Stomach (tissue), 9 donors: ENCODE data around the gene RCN1. TPM values are rescaled to one million over a fixed set of nuclear protein-coding genes. Genes with fewer than 3 reads are reported as not detected.

Experiments
- DNase-seq, 2 donors: peaks; one replicate each; pipeline versions ENCODE4 v3.0.0 to v3.0.0-alpha.2; 2013 to 2019
- H3K27ac ChIP-seq, 5 donors: fragments of 200-600 bp in 4 of 5; sonication (generic) in 4 of 5; one replicate each; pipeline ENCODE4 v1.5.1; 2013 to 2019; ENCODE audit warnings: mild to moderate bottlenecking in 1 of 5, moderate library complexity in 1 of 5
- H3K27me3 ChIP-seq, 3 donors: fragments of 200-600 bp; sonication (generic); one replicate each; pipeline ENCODE4 v1.5.1; 2017 to 2019; ENCODE audit warnings: mixed run types in 1 of 3
- H3K36me3 ChIP-seq, 4 donors: fragments of 200-600 bp; sonication (generic); 1 replicate in 3 of 4; 2 replicates in 1 of 4; pipeline ENCODE4 v1.5.1; 2016 to 2019
- H3K4me1 ChIP-seq, 4 donors: fragments of 200-600 bp; sonication (generic); one replicate each; pipeline ENCODE4 v1.5.1; 2016 to 2019
- H3K4me3 ChIP-seq, 4 donors: fragments of 200-600 bp; sonication (generic) in 3 of 4; one replicate each; pipeline ENCODE4 v1.5.1; 2016 to 2019; ENCODE audit warnings: mild to moderate bottlenecking in 1 of 4
- H3K9me3 ChIP-seq, 4 donors: fragments of 200-600 bp; sonication (generic); one replicate each; pipeline ENCODE4 v1.5.1; 2016 to 2019
- CTCF ChIP-seq, 7 experiments: fragments of 450-650 bp in 4 of 7; fragments of 200-600 bp in 3 of 7; sonication (generic) in 3 of 7; IDR thresholded peaks; one replicate each; pipeline ENCODE4 v1.5.1; 2016 to 2019; ENCODE audit warnings: antibody characterized with exemption in 7 of 7, control low read depth in 2 of 7, mild to moderate bottlenecking in 1 of 7
- EP300 ChIP-seq: sonication (generic); formaldehyde crosslinking; IDR thresholded peaks from one replicate; pipeline ENCODE4 v1.6.1; 2017; ENCODE audit warnings: antibody characterized with exemption
- POLR2A ChIP-seq, 4 donors: fragments of 450-650 bp; IDR thresholded peaks; one replicate each; pipeline ENCODE4 v1.6.1; 2016; ENCODE audit warnings: antibody characterized with exemption in 4 of 4, control low read depth in 2 of 4, mild to moderate bottlenecking in 1 of 4, moderate library complexity in 1 of 4
- POLR2AphosphoS5 ChIP-seq, 3 donors: sonication (generic); formaldehyde crosslinking; IDR thresholded peaks; one replicate each; pipeline ENCODE4 v1.6.1; 2016; ENCODE audit warnings: antibody characterized with exemption in 3 of 3
- WGBS, 5 donors: extraction: QIAGEN DNeasy Blood & Tissue Kit in 3 of 5; methylation state at CpG; one replicate each; pipeline versions ENCODE4 v1.1.5 to v1.1.7; 2013 to 2018; 5-methylcytosine and 5-hydroxymethylcytosine counted together
- intact Hi-C: fragments of 100-400 bp; cut with DNase I; formaldehyde crosslinking; loops from one replicate; pipeline ENCODE4 v1.15.1; 2023; ENCODE audit warnings: low total_unique reads
- polyA plus RNA-seq, 3 donors: library from polyadenylated mRNA; stranded (reverse); fragments of 200-250 nt; gene quantifications; one replicate each; pipeline ENCODE4 v1.2.3, GENCODE V29; 2013
- total RNA-seq, 5 donors: library from RNA; depleted of rRNA; stranded (reverse); fragments of >200 nt; gene quantifications; one replicate each; pipeline versions ENCODE4 v1.1.0 to v1.2.3, GENCODE V29; 2014 to 2016
- donor health status: healthy with polysubstance abuse.
- donor health status: Bipolar disorder and iron deficiency.
- donor health status: healthy.

Gene RCN1
- total and polyA plus RNA-seq, 8 donors, result 3.5 to 91.1 (median 35.0) TPM

GRCh38 chr11:32045456-32045855 is 45.4 kb upstream of the RCN1 start:
- H3K36me3 ChIP-seq, result no peaks in the 10 kb centered on the region
- H3K27ac ChIP-seq, result no peak overlapping the region
- H3K9me3 ChIP-seq, result no peaks in the 10 kb centered on the region
- intact Hi-C loops, result no loop called here
- TF ChIP-seq CTCF (IDR thresholded peaks at IDR 0.05), result no peak
- no peak for TF ChIP-seq POLR2A (IDR thresholded peaks at IDR 0.05)
- TF ChIP-seq POLR2AphosphoS5 (IDR thresholded peaks at IDR 0.05), result no peak
- TF ChIP-seq EP300, result no peak
- no peak overlapping the region for H3K4me3 ChIP-seq
- peaks cover 0 to 12% (median 0%) of the 10 kb centered on the region in 3 donors for H3K27me3 ChIP-seq
- H3K4me1 ChIP-seq, result no peaks in the 10 kb centered on the region
- no peak for DNase-seq

DNA sequence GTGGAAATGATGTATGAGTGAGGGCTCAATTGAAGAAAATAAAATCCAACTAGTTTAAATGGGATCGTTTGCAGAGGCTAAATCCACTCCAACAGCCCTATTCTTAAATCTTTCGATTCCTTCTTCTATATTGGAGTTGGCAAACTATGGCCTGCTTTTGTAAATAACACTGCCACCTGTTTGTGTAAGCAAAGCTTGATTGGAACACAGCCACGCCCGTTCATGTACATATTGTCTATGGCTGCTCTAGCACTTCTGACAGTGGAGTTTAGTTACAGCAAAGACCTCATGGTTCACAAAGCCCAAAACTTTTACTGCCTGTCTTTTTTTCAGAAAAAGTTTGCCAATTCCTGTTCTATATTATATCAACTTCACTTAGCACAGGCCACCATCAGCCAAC is 40.6 kb upstream of the RCN1 start:
- Histone ChIP-seq H3K4me3 (no peak overlapping the region), H3K27ac (no peak overlapping the region), H3K9me3 (no peaks in the 10 kb centered on the region), H3K36me3 (no peaks in the 10 kb centered on the region), H3K4me1 (no peaks in the 10 kb centered on the region), H3K27me3 (peaks cover 0 to 34% (median 0%) of the 10 kb centered on the region in 3 donors)
- TF ChIP-seq CTCF (IDR thresholded peaks at IDR 0.05) (no peak), POLR2A (IDR thresholded peaks at IDR 0.05) (no peak), EP300 (no peak), POLR2AphosphoS5 (IDR thresholded peaks at IDR 0.05) (no peak)
- peak in 1 of 2 donors; percentile 41 for DNase-seq
- intact Hi-C loops, result loop anchor here (2.0 kb wide), 1 partner anchor 125 kb away; no protein-coding TSS in a partner anchor
- 29 to 45% (median 34%) methylated on average over 4 of the region's 4 CpGs for whole genome bisulfite sequencing, 5 donors

- intact Hi-C loops, result no loop called here
- H3K27ac ChIP-seq, result no peak overlapping the region
These were observed 38.7 kb upstream of the RCN1 start for GRCh38 chr11:32052215-32052614.

GRCh38 chr11:32053151-32053888 is 37.6 kb upstream of the RCN1 start:
- H3K27ac ChIP-seq, result no peak overlapping the region
- 67 to 81% (median 76%) methylated on average over 7 of the region's 7 CpGs for WGBS, 5 donors
- intact Hi-C loops, result no loop called here
- no peak overlapping the region for H3K4me3 ChIP-seq
- DNase-seq, result no peak
- H3K4me1 ChIP-seq, result no peaks in the 10 kb centered on the region
- no peaks in the 10 kb centered on the region for H3K36me3 ChIP-seq
- TF ChIP-seq POLR2A (IDR thresholded peaks at IDR 0.05), result no peak
- TF ChIP-seq POLR2AphosphoS5 (IDR thresholded peaks at IDR 0.05), result no peak
- TF ChIP-seq EP300, result no peak
- no peak for TF ChIP-seq CTCF (IDR thresholded peaks at IDR 0.05)
- peaks cover 0 to 33% (median 8%) of the 10 kb centered on the region in 3 donors for H3K27me3 ChIP-seq
- H3K9me3 ChIP-seq, result no peaks in the 10 kb centered on the region

More at GRCh38 chr11:32052215-32052614, 38.7 kb upstream of the RCN1 start:
- TF ChIP-seq POLR2A (IDR thresholded peaks at IDR 0.05) (no peak), EP300 (no peak), CTCF (IDR thresholded peaks at IDR 0.05) (peak in 4 of 7 experiments; percentile 52 to 76 (median 72)), POLR2AphosphoS5 (IDR thresholded peaks at IDR 0.05) (no peak)
- 17 to 23% (median 18%) methylated on average over 6 of the region's 6 CpGs for WGBS, 5 donors
- H3K9me3 ChIP-seq, result no peaks in the 10 kb centered on the region
- DNase-seq, result peak; percentile 62 to 80
- H3K4me3 ChIP-seq, result no peak overlapping the region
- no peaks in the 10 kb centered on the region for H3K36me3 ChIP-seq
- H3K4me1 ChIP-seq, result no peaks in the 10 kb centered on the region
- peaks cover 0 to 30% (median 0%) of the 10 kb centered on the region in 3 donors for H3K27me3 ChIP-seq
